H9 (cell line): ENCODE measurements around the gene MME. TPM values are rescaled to one million over a fixed set of nuclear protein-coding genes. Genes with fewer than 3 reads are reported as not detected.

Experiments used
- DNase-seq: peaks from one replicate; pipeline ENCODE4 v3.0.0-alpha.2; 2017
- H2AFZ ChIP-seq: one replicate; pipeline ENCODE4 v1.6.1; 2013; ENCODE audit warnings: mild to moderate bottlenecking, low read length, control low read depth, moderate library complexity
- H2AK5ac ChIP-seq: 2 replicates; pipeline ENCODE4 v1.6.1; 2013; ENCODE audit warnings: low read length, control low read depth, mixed read lengths; ENCODE audit not compliant: insufficient read length
- H2BK120ac ChIP-seq: one replicate; pipeline ENCODE4 v1.6.1; 2013; ENCODE audit warnings: low read depth, mild to moderate bottlenecking, low read length, control low read depth, inconsistent platforms; ENCODE audit not compliant: poor library complexity, severe bottlenecking
- H2BK12ac ChIP-seq: 2 replicates; pipeline ENCODE4 v1.6.1; 2013; ENCODE audit warnings: low read length, control low read depth, mixed read lengths, low read depth; ENCODE audit not compliant: insufficient read length
- H2BK15ac ChIP-seq: 2 replicates; pipeline ENCODE4 v1.6.1; 2013; ENCODE audit warnings: low read depth, low read length, control low read depth
- H2BK20ac ChIP-seq: one replicate; pipeline ENCODE4 v1.6.1; 2013; ENCODE audit warnings: low read depth, mild to moderate bottlenecking, low read length, control low read depth, inconsistent platforms; ENCODE audit not compliant: poor library complexity, severe bottlenecking
- H2BK5ac ChIP-seq: 2 replicates; pipeline ENCODE4 v1.6.1; 2013; ENCODE audit warnings: low read length, control low read depth, mixed read lengths; ENCODE audit not compliant: insufficient read length
- H3K14ac ChIP-seq: 2 replicates; pipeline ENCODE4 v1.6.1; 2013; ENCODE audit warnings: low read length, control low read depth; ENCODE audit not compliant: insufficient read depth
- H3K18ac ChIP-seq: 2 replicates; pipeline ENCODE4 v1.6.1; 2013; ENCODE audit warnings: low read depth, mild to moderate bottlenecking, mixed read lengths, low read length, control low read depth; ENCODE audit not compliant: insufficient read length
- H3K23ac ChIP-seq: 2 replicates; pipeline ENCODE4 v1.6.1; 2013; ENCODE audit warnings: low read length, control low read depth, mixed read lengths, low read depth; ENCODE audit not compliant: insufficient read length
- H3K23me2 ChIP-seq: 2 replicates; pipeline ENCODE4 v1.6.1; 2013; ENCODE audit warnings: low read depth, mild to moderate bottlenecking, mixed read lengths, low read length, control low read depth; ENCODE audit not compliant: insufficient read length, poor library complexity, severe bottlenecking
- H3K27ac ChIP-seq: 2 replicates; pipeline ENCODE4 v1.5.1; 2013; ENCODE audit warnings: low read length, control low read depth, mixed read lengths, low read depth; ENCODE audit not compliant: insufficient read length
- H3K27me3 ChIP-seq: 2 replicates; pipeline ENCODE4 v1.6.1; 2013; ENCODE audit warnings: low read length, control low read depth, inconsistent platforms; ENCODE audit not compliant: insufficient read depth
- H3K4ac ChIP-seq: 2 replicates; pipeline ENCODE4 v1.6.1; 2013; ENCODE audit warnings: low read depth, mild to moderate bottlenecking, control low read depth, inconsistent platforms, low read length, moderate library complexity
- H3K4me1 ChIP-seq: 2 replicates; pipeline ENCODE4 v1.6.1; 2013; ENCODE audit warnings: low read length, control low read depth, inconsistent platforms; ENCODE audit not compliant: insufficient read depth
- H3K4me2 ChIP-seq: 2 replicates; pipeline ENCODE4 v1.6.1; 2013; ENCODE audit warnings: low read length, control low read depth, mixed read lengths; ENCODE audit not compliant: insufficient read length, insufficient read depth
- H3K56ac ChIP-seq: 2 replicates; pipeline ENCODE4 v1.6.1; 2013; ENCODE audit warnings: low read depth, mild to moderate bottlenecking, mixed read lengths, low read length, control low read depth; ENCODE audit not compliant: insufficient read length
- H3K79me1 ChIP-seq: 2 replicates; pipeline ENCODE4 v1.6.1; 2013; ENCODE audit warnings: low read depth, mild to moderate bottlenecking, moderate library complexity, low read length, control low read depth, inconsistent platforms; ENCODE audit not compliant: insufficient read depth, poor library complexity, severe bottlenecking
- H3K79me2 ChIP-seq: 2 replicates; pipeline ENCODE4 v1.6.1; 2013; ENCODE audit warnings: low read length, control low read depth, inconsistent platforms; ENCODE audit not compliant: insufficient read depth
- H3K9ac ChIP-seq: 2 replicates; pipeline ENCODE4 v1.6.1; 2013; ENCODE audit warnings: low read length, control low read depth, mixed read lengths; ENCODE audit not compliant: insufficient read length; ENCODE audit errors: extremely low read depth
- H3K9me3 ChIP-seq: one replicate; pipeline ENCODE4 v1.6.1; 2013; ENCODE audit warnings: low read depth, low read length, inconsistent platforms; ENCODE audit not compliant: control insufficient read depth
- H3T11ph ChIP-seq: one replicate; pipeline ENCODE4 v1.6.1; 2013; ENCODE audit warnings: mild to moderate bottlenecking, low read length, control low read depth, inconsistent platforms
- H4K20me1 ChIP-seq: one replicate; pipeline ENCODE4 v1.6.1; 2013; ENCODE audit not compliant: control insufficient read depth, insufficient read length, insufficient read depth
- H4K5ac ChIP-seq: 2 replicates; pipeline ENCODE4 v1.6.1; 2013; ENCODE audit warnings: low read depth, mild to moderate bottlenecking, mixed read lengths, low read length, control low read depth; ENCODE audit not compliant: insufficient read length
- H4K8ac ChIP-seq: replicated peaks from 2 replicates; pipeline ENCODE4 v1.6.1; 2013; ENCODE audit warnings: low read length, control low read depth, mixed read lengths, low read depth; ENCODE audit not compliant: insufficient read length
- H4K91ac ChIP-seq: 2 replicates; pipeline ENCODE4 v1.6.1; 2013; ENCODE audit warnings: low read depth, mild to moderate bottlenecking, moderate library complexity, mixed read lengths, low read length, control low read depth; ENCODE audit not compliant: insufficient read length
- H3K27ac Mint-ChIP-seq, 3 experiments: 2 replicates in 2 of 3; 3 replicates in 1 of 3; pipeline ENCODE4 v1.8.0; 2020 to 2021; ENCODE audit warnings: mixed read lengths in 3 of 3, mild to moderate bottlenecking in 1 of 3, moderate library complexity in 1 of 3
- H3K27me3 Mint-ChIP-seq: 2 replicates; pipeline ENCODE4 v1.8.0; 2021; ENCODE audit warnings: low read depth, mild to moderate bottlenecking, moderate library complexity, mixed read lengths
- H3K36me3 Mint-ChIP-seq, 3 experiments: 2 replicates in 2 of 3; 3 replicates in 1 of 3; pipeline ENCODE4 v1.8.0; 2020 to 2021; ENCODE audit warnings: low read depth in 3 of 3, mixed read lengths in 3 of 3; ENCODE audit not compliant: insufficient read depth in 1 of 3
- H3K4me1 Mint-ChIP-seq, 2 experiments: 2 replicates each; pipeline ENCODE4 v1.8.0; 2020; ENCODE audit warnings: mixed read lengths in 2 of 2
- H3K4me3 Mint-ChIP-seq, 2 experiments: 2 replicates in 1 of 2; 3 replicates in 1 of 2; pipeline ENCODE4 v1.8.0; 2020 to 2021; ENCODE audit warnings: mild to moderate bottlenecking in 2 of 2, mixed read lengths in 2 of 2, moderate library complexity in 1 of 2
- H3K9me3 Mint-ChIP-seq, 2 experiments: 2 replicates in 1 of 2; 3 replicates in 1 of 2; pipeline ENCODE4 v1.8.0; 2020; ENCODE audit warnings: mild to moderate bottlenecking in 2 of 2, mixed read lengths in 2 of 2, moderate library complexity in 1 of 2
- CTCF ChIP-seq: fragments of 200-600 bp; sonication (generic); conservative IDR thresholded peaks from 3 replicates; pipeline ENCODE4 v1.8.0; 2021; ENCODE audit warnings: antibody characterized with exemption, mild to moderate bottlenecking
- total RNA-seq: library from RNA; stranded (reverse); gene quantifications from 2 replicates; pipeline ENCODE4 v1.2.1, GENCODE V29; 2021

The MME gene
- total RNA-seq, 1 experiment from 2014 or later, result 16.4 TPM

GRCh38 chr3:155032918-155033317 is 47.2 kb upstream of the MME start:
- H3K27me3 Mint-ChIP-seq, result no peaks in the 10 kb centered on the region; the same call in 1 of the 2 replicates
- Histone ChIP-seq H3K9ac (no peak overlapping the region), H2BK5ac (no peak overlapping the region), H3K4ac (no peak overlapping the region), H3K18ac (no peak overlapping the region), H3K27me3 (no peaks in the 10 kb centered on the region), H3K4me2 (no peak overlapping the region), H2AK5ac (no peak overlapping the region), H4K91ac (no peak overlapping the region), H2BK20ac (no peak overlapping the region), H2BK15ac (no peak overlapping the region), H3K79me1 (no peaks in the 10 kb centered on the region), H2BK120ac (no peak overlapping the region), H4K5ac (no peak overlapping the region), H3K27ac (no peak overlapping the region), H3K79me2 (no peaks in the 10 kb centered on the region), H4K20me1 (no peaks in the 10 kb centered on the region), H3K4me1 (peaks cover 2% of the 10 kb centered on the region; the same call in 1 of the 2 replicates), H3K14ac (no peak overlapping the region), H3K9me3 (peaks cover 10% of the 10 kb centered on the region), H3T11ph (no peak overlapping the region), H3K23me2 (no peaks in the 10 kb centered on the region), H2AFZ (no peak overlapping the region), H2BK12ac (no peak overlapping the region), H3K23ac (no peak overlapping the region), H4K8ac (no peak overlapping the region), H3K56ac (no peak overlapping the region)
- H3K27ac Mint-ChIP-seq, result no peak overlapping the region
- no peak overlapping the region for H3K4me3 Mint-ChIP-seq
- H3K36me3 Mint-ChIP-seq, result peaks cover 6 to 25% (median 10%) of the 10 kb centered on the region in 3 experiments
- peaks cover 27 to 29% of the 10 kb centered on the region in 2 experiments for H3K4me1 Mint-ChIP-seq
- DNase-seq, result no peak
- TF ChIP-seq CTCF, result no peak
- peaks cover 12 to 19% of the 10 kb centered on the region in 2 experiments for H3K9me3 Mint-ChIP-seq
